ENCODE data around the gene SNAPC3.

DNA sequence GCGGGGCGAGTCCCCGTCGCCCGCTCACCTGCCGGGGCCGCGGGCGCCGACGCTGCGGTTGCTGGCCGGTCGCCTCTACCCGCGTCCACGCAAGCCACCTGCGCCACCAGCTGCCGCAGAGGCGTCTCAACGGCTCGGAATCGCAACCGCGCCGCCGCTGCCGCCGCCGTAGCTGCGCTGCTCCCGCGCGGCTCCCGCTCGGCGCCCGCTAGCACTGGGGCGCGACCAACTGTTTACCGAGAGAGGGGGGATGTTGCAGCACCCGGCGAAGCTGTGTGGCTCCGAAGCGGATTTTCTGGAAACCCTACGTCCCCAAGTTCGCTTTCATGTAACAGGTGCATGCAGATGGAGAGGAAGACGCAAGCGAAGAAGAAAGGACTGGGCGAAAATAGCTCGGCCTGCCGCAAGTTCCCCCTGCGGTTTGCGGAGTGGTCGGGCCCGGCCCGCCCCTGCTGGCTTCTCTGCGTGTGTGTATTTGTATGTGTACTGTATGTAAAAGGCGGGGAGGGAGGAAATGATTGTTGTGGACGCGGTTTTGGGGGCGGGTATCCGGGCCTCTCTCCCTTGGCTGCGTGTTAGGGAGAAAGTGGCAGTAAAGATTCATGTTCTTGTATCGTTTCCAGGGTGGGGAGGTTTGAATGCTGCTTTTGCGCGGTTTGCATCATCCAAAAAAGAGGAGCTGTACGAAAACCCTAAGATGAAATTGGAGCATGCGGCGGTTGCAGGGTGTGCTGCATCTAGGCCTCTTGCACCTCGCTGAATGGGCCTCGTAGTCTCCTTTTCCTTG is 88.3 kb downstream of the SNAPC3 start, which contains the start of gene PSIP1:
- TF ChIP-seq, protein P1, sequence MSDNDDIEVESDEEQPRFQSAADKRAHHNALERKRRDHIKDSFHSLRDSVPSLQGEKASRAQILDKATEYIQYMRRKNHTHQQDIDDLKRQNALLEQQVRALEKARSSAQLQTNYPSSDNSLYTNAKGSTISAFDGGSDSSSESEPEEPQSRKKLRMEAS (IDR thresholded peaks at IDR 0.05), result peak; percentile 14
- peak; percentile 46; the same call in 1 of the 2 replicates for TF ChIP-seq EP300 (IDR thresholded peaks at IDR 0.05; ENCODE audit: borderline replicate concordance)
- TF ChIP-seq EGR1 (IDR thresholded peaks at IDR 0.05), result no peak
- 0 out of 2 replicates have a peak, but pooled peaks have one; percentile 9 for TF ChIP-seq CEBPB (IDR thresholded peaks at IDR 0.05)
- no peak for TF ChIP-seq RAD21 (IDR thresholded peaks at IDR 0.05; ENCODE audit: low read depth)
- TF ChIP-seq CREB1 (IDR thresholded peaks at IDR 0.05; ENCODE audit: low read depth), result no peak

Measured in Ishikawa (cell line).